Stimulated activated CD4-positive, alpha-beta T cell treated with anti-CD3 and anti-CD28 coated beads, Interleukin-2, amount 100 ng/mL, for 24 hours (primary cell): ENCODE results near the gene NT5DC1.

Experiments
- DNase-seq, 2 donors: peaks; one replicate each; pipeline ENCODE4 v3.0.0-alpha.2; 2020

Gene NT5DC1

GRCh38 chr6:116144605-116145004 is 44.0 kb downstream of the NT5DC1 start:
- DNase-seq: no peak

- DNase-seq: no peak
Measured at GRCh38 chr6:116145803-116146675, 45.4 kb downstream of the NT5DC1 start.

- DNase-seq: no peak
Measured at GRCh38 chr6:116152620-116153019, 52.0 kb downstream of the NT5DC1 start.

- DNase-seq: no peak
Measured at GRCh38 chr6:116154887-116155286, 54.2 kb downstream of the NT5DC1 start.

GRCh38 chr6:116156405-116157326 is 56.0 kb downstream of the NT5DC1 start:
- no peak for DNase-seq

- no peak for DNase-seq
Measured at GRCh38 chr6:116157391-116157790, 56.7 kb downstream of the NT5DC1 start.

GRCh38 chr6:116158641-116159040 is 58.0 kb downstream of the NT5DC1 start:
- DNase-seq: no peak

- no peak for DNase-seq
Measured at GRCh38 chr6:116159782-116160524, 59.3 kb downstream of the NT5DC1 start.

GRCh38 chr6:116165596-116165995 is 64.9 kb downstream of the NT5DC1 start:
- no peak for DNase-seq

GRCh38 chr6:116166369-116166768 is 65.7 kb downstream of the NT5DC1 start:
- no peak for DNase-seq

GRCh38 chr6:116168148-116168547 is 67.5 kb downstream of the NT5DC1 start:
- DNase-seq: no peak

- DNase-seq: no peak
Measured at GRCh38 chr6:116169880-116170279, 69.2 kb downstream of the NT5DC1 start.

GRCh38 chr6:116170358-116171057 is 69.9 kb downstream of the NT5DC1 start:
- DNase-seq: no peak

GRCh38 chr6:116173928-116174327 is 73.3 kb downstream of the NT5DC1 start:
- no peak for DNase-seq

- no peak for DNase-seq
Measured at GRCh38 chr6:116175344-116175743, 74.7 kb downstream of the NT5DC1 start.

- DNase-seq: no peak
Measured at GRCh38 chr6:116176596-116176995, 75.9 kb downstream of the NT5DC1 start.

- DNase-seq: no peak
Measured at GRCh38 chr6:116180375-116180774, 79.7 kb downstream of the NT5DC1 start.

GRCh38 chr6:116189472-116189871 is 88.8 kb downstream of the NT5DC1 start:
- DNase-seq: no peak

- no peak for DNase-seq
Measured at GRCh38 chr6:116190550-116190949, 89.9 kb downstream of the NT5DC1 start.

GRCh38 chr6:116191881-116192280 is 91.2 kb downstream of the NT5DC1 start:
- no peak for DNase-seq

- DNase-seq: no peak
Measured at GRCh38 chr6:116192786-116193185, 92.1 kb downstream of the NT5DC1 start.

GRCh38 chr6:116196841-116197240 is 96.2 kb downstream of the NT5DC1 start:
- DNase-seq: no peak
